ENCODE measurements around the gene TXN. TPM values are rescaled to one million over a fixed set of nuclear protein-coding genes. Genes with fewer than 3 reads are reported as not detected.

Gene TXN
- total and polyA plus RNA-seq, 2 of the 8 experiments (the other 6 are each of a cell fraction or from before 2014, with no cell fraction given), result 297 to 419 TPM

DNA sequence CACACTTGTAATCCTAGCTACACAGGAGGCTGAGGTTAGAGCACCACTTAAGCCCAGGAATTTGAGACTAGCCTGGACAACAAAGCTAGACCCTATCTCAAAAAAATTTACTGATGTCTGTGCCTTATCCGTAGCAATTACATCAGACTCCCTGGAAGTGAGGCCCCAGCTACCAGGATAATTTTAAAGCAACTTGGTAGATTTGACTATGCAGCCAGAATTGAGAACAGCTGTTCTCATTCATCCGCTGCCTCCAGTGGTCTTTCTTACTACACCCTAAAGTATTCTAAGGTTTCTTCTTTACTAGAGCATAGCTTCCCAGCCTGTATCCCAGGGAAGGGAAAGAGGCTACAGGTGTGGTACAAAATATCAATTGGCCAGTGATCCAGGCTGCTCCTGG, 28.0 kb downstream of the TXN start:
- no peak for FAIRE-seq
- 86% methylated on average over 2 of the region's 2 CpGs; no CpG with 5 or more reads in 1 of the 2 experiments for WGBS, 2 experiments (ENCODE audit: extremely low coverage in 1 of 2, insufficient coverage in 1 of 2, insufficient read length in 1 of 2, insufficient replicate concordance in 2 of 2, low coverage in 1 of 2, low lambda C conversion rate in 2 of 2, missing lambda C conversion rate in 1 of 2)
- TF ChIP-seq EP300 (IDR thresholded peaks at IDR 0.05; ENCODE audit: borderline replicate concordance in 1 of 2, low read depth in 2 of 2, low read length in 2 of 2) (no peak), TEAD4 (IDR thresholded peaks at IDR 0.05; ENCODE audit: low read depth, low read length) (no peak), E2F6 (IDR thresholded peaks at IDR 0.05) (no peak), SIRT6 (IDR thresholded peaks at IDR 0.05; ENCODE audit: low read length) (no peak), CEBPB (IDR thresholded peaks at IDR 0.05; ENCODE audit: low read depth, low read length) (no peak), TAF1 (IDR thresholded peaks at IDR 0.05; ENCODE audit: low read depth, low read length) (no peak), KDM5A (IDR thresholded peaks at IDR 0.05; ENCODE audit: low read length) (no peak)
- TF ChIP-seq, protein P1, sequence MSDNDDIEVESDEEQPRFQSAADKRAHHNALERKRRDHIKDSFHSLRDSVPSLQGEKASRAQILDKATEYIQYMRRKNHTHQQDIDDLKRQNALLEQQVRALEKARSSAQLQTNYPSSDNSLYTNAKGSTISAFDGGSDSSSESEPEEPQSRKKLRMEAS (IDR thresholded peaks at IDR 0.05), result no peak
- TF ChIP-seq, protein P2, sequence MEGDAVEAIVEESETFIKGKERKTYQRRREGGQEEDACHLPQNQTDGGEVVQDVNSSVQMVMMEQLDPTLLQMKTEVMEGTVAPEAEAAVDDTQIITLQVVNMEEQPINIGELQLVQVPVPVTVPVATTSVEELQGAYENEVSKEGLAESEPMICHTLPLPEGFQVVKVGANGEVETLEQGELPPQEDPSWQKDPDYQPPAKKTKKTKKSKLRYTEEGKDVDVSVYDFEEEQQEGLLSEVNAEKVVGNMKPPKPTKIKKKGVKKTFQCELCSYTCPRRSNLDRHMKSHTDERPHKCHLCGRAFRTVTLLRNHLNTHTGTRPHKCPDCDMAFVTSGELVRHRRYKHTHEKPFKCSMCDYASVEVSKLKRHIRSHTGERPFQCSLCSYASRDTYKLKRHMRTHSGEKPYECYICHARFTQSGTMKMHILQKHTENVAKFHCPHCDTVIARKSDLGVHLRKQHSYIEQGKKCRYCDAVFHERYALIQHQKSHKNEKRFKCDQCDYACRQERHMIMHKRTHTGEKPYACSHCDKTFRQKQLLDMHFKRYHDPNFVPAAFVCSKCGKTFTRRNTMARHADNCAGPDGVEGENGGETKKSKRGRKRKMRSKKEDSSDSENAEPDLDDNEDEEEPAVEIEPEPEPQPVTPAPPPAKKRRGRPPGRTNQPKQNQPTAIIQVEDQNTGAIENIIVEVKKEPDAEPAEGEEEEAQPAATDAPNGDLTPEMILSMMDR (IDR thresholded peaks at IDR 0.05; ENCODE audit: control extremely low read depth in 1 of 3, insufficient read depth in 1 of 3, low read depth in 1 of 3, low read length in 3 of 3), result no peak
- TF ChIP-seq, protein P3, sequence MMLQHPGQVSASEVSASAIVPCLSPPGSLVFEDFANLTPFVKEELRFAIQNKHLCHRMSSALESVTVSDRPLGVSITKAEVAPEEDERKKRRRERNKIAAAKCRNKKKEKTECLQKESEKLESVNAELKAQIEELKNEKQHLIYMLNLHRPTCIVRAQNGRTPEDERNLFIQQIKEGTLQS (IDR thresholded peaks at IDR 0.05; ENCODE audit: insufficient read depth, low read depth, low read length), result no peak

More for the DNA sequence above, 28.0 kb downstream of the TXN start:
- Histone ChIP-seq H3K4me1 (replicated peaks in 1 of 4; ENCODE audit: control insufficient read depth in 3 of 4, insufficient read depth in 4 of 4, low read length in 3 of 4) (no peaks in the 10 kb centered on the region), H3K9ac (replicated peaks in 1 of 4; ENCODE audit: extremely low read depth in 1 of 4, low read depth in 3 of 4, low read length in 3 of 4) (no peak overlapping the region), H4K20me1 (replicated peaks in 1 of 2; ENCODE audit: control insufficient read depth in 1 of 2, insufficient read depth in 2 of 2, low read length in 2 of 2) (no peaks in the 10 kb centered on the region), H3K9me3 (ENCODE audit: insufficient read depth in 2 of 2, low read depth in 1 of 2, low read length in 1 of 2) (no peaks in the 10 kb centered on the region), H3K27me3 (replicated peaks in 1 of 4; ENCODE audit: control insufficient read depth in 3 of 4, extremely low read depth in 1 of 4, insufficient read depth in 3 of 4, low read length in 3 of 4) (no peaks in the 10 kb centered on the region), H3K14ac (ENCODE audit: insufficient read length) (no peak overlapping the region), H4K5ac (ENCODE audit: insufficient read length, low read depth, low read length) (no peak overlapping the region), H2BK5ac (ENCODE audit: low read depth, low read length) (no peak overlapping the region), H3K4ac (replicated peaks; ENCODE audit: insufficient read length, low read depth, low read length) (no peak overlapping the region), H2BK120ac (replicated peaks; ENCODE audit: low read depth, low read length) (no peak overlapping the region), H3K4me2 (ENCODE audit: insufficient read depth in 1 of 2, low read depth in 2 of 2, low read length in 2 of 2) (no peak overlapping the region), H2BK12ac (ENCODE audit: low read depth, low read length) (0 out of 2 replicates have a peak overlapping the region, but pooled peaks have one; percentile 29), H2BK20ac (ENCODE audit: low read length) (no peak overlapping the region), H4K8ac (ENCODE audit: extremely low read depth, insufficient read depth, low read length) (no peak overlapping the region), H3K4me3 (ENCODE audit: extremely low read depth in 1 of 4, insufficient read depth in 2 of 4, low read depth in 3 of 4, low read length in 4 of 4) (no peak overlapping the region), H3K23me2 (ENCODE audit: low read depth, low read length) (no peaks in the 10 kb centered on the region), H3K18ac (ENCODE audit: extremely low read depth, low read length) (no peak overlapping the region), H2BK15ac (ENCODE audit: low read length) (no peak overlapping the region), H2AFZ (ENCODE audit: low read length) (no peak overlapping the region), H3K79me1 (ENCODE audit: low read depth, low read length) (no peaks in the 10 kb centered on the region), H3K36me3 (ENCODE audit: control insufficient read depth in 2 of 4, insufficient read depth in 4 of 4, low read length in 3 of 4) (no peaks in the 10 kb centered on the region), H3K27ac (ENCODE audit: low read depth, low read length) (no peak overlapping the region), H4K91ac (replicated peaks; ENCODE audit: insufficient read length, low read length) (no peak overlapping the region), H3K56ac (replicated peaks; ENCODE audit: insufficient read length, low read depth, low read length) (no peak overlapping the region), H3K23ac (ENCODE audit: insufficient read length) (no peak overlapping the region), H2AK5ac (ENCODE audit: low read depth, low read length) (no peak overlapping the region), H3K79me2 (ENCODE audit: control insufficient read depth in 1 of 2, insufficient read depth in 2 of 2, low read length in 2 of 2) (no peaks in the 10 kb centered on the region)
- POLR2A ChIA-PET (ENCODE audit: partially characterized antibody), result interaction anchor here (2.2 kb wide), 1 partner anchor 28 kb away, joined by 7 read pairs; the partner anchor contains the start of gene TXN
- CTCF ChIA-PET (ENCODE audit: partially characterized antibody), result interaction anchor here (1.0 to 3.3 kb wide), 5 partner anchors 10 to 45 kb away, joined by 3 to 20 read pairs (median 4); no protein-coding TSS in a partner anchor
- no peak for DNase-seq (ENCODE audit: low read depth in 1 of 2, low spot score in 2 of 2)

Data from H1 (cell line).